Fibroblast of skin of scalp (primary cell): ENCODE data around the gene ITSN2.
"Not testable (repeated sequence)": the region's sequence is repeated elsewhere in the genome, so short reads cannot be mapped to it uniquely, and the experiment has no call there.

Experiments used
- DNase-seq: peaks from one replicate; pipeline ENCODE4 v3.0.0-alpha.2; 2013

ITSN2 gene

DNA sequence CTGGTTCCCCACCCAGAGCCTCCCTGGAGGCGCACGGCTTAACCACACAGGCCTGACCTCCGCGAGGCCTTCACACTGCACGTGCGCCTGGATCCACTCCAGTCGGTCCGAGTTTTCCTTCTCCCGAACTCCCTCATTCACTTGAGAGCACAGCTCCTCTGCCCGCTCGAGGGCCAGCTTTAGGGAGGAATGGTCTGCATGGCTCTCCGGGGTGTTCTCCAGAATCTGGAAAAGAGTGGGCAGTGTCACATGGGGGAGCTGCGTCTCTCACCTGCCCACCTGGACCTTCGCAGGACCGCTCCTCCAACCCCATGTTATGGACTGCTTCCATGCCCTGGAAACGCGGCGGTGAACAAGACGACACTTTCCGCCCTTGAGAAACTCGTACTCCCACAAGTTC is 149.6 kb downstream of the ITSN2 start:
- no peak for DNase-seq

DNA sequence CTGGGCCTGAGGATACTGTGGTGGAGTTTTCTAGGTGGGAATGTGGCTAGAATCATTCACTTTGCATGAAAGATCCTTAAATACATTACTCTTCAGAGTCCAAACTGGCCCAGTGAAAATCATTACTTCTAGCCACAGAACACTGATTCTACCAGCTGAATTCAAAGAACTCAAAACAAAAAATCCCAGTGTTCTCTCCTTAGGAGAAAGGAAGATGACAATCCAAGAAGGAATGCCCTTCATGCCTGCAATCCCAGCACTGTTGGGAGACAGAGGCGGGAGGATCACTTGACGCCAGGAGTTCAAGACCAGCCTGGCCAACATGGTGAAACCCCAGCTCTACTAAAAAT is 150.3 kb downstream of the ITSN2 start:
- no peak for DNase-seq

DNA sequence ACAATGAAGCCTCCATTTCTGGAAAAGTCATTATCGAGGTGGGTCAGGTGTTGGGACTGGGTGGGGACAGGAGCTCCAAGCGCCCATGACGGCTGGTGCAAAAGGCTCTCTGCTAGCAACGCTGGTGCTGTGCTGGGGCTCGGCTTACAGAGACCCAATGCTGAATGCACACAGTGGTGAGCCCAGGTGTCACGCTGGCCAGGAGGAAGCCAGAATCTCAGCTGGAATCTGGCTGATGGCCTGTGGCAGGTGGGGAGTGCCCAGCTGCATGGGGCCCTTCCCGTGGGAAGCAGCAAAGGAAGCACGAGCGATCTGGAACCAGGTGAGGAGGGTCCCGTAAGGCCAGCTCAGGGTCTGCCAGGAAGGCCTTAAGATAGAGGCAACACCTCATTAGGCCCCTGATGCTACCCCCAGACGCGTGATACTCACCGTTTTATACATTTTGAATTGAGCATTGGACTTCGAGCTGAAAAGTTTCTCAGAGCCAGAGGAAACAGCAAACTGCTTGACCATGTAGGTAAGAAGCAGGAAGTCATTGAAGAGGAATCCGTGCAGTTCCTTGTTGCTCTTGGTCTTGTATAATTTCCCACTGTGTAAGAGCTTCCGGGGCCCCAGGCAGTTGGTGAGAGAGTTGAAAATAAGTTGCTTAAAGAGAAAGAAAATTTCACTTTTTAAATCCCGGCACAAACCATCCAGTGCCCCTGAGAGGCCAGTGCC is 150.8 kb downstream of the ITSN2 start:
- no peak for DNase-seq

DNA sequence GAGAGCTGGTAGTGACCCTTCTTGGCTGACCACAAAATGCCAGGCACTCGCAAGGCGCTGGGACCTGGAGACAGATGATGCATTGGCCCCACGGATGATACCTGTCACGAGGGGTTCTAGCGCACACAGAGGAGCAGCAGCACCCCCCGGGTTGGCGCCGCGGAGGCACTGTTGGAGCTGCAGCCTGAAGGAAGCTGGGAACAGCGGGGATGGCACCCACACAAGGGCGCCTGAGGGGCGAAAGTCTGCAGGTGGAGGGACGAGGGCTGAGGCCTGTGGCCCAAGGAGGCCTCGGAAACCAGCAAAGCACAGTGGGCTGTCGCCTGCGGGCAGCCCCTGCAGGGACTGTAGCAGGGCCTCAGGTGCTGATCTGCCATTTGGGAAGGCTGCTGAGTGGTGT is 151.8 kb downstream of the ITSN2 start:
- no peak for DNase-seq

DNA sequence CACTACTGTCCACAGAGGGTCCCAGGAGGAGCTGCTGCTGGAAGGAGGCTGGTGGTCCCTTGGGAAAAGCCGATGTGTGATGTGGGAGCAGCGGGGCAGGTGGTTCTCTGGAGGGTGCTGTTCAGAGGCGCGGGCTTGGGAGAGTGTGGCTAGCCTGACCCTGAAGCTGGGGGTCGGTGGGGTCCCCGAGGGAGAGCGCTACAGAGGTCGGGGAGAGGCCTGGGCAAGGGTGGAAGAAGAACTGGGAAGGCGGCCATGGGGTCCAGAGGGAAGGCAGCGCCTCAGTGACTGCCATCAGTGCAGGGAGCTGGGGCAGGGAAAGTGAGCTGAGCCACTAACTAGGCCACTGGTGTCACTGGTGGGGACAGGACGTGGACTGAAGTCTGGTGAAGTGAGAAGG is 153.0 kb downstream of the ITSN2 start:
- no peak for DNase-seq

DNA sequence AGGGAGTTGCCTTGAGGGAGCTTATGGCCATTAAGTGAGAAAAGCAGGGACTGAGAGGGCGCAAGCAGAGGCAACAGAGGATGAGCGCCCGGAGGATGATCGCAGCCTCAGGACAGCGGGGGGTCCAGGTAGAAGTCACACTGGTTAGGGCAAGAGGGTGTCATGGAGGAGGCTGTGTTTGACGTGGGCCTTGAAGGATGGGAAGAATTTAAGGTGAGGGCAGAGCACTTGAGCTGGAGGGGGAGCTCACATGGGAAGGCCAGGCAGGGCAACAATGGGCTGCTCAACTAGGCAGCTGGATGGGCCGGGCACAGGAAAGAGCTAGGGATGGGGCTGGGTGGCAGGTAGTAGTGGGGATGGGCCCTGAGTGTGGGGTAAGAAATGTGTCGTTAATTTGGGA is 153.6 kb downstream of the ITSN2 start:
- DNase-seq = no peak

DNA sequence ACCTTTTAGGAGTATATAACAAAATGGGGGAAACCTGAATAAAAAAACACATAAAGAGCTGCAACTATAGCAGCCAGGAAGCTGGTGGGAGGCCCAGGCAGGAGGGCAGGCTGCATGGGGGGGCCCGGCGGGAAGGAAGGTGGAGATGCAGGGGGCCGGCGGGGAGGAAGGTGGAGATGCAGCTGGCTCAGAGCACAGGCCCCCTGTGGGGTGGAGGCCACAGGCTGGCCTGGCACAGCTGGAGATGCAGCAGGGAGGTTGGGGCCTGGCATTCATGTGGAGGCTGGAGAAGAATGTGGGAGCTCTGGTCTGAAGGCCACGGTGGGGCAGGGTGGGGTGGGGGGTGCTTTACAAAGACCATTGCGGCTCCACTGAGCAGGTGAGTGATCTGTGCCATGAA is 154.1 kb downstream of the ITSN2 start:
- DNase-seq = no peak

DNA sequence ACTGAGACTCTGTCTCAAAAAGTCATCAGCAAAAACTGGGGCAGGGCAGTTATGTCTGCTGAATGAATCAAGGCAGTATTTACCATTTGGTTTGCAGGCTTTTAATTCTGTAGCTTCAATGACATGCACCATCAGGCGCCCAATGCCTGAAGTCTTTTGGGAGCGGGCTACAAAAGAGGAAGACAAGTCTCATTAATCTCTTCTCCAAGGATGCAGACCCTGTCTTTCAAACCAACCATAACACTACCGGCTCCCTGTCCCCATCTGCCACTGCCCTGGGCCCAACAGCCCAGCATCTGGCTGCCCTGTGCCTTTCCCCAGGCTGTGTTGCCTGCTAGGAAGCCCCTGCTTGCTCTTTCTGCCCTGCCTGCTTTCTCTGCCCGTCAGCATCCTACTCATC is 155.2 kb downstream of the ITSN2 start:
- DNase-seq = no peak

DNA sequence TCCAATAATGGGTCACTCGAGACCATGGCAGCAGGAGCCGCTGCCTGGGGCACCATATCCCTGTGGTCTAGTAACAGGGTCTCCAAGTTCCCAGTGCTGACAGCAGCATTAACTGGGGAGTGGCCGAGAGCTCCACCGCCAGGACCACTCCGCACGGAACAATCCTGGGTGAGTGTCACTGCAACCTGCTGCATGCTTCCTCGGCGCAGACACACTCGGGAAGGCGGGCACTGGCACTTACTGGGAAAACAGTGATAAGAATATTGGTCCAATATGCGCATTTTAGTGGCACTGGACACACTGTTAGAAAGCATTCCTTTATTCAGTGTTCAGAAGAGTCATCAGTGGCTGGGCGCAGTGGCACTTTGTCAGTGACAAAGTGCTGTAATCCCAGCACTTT is 155.8 kb downstream of the ITSN2 start:
- DNase-seq = no peak

DNA sequence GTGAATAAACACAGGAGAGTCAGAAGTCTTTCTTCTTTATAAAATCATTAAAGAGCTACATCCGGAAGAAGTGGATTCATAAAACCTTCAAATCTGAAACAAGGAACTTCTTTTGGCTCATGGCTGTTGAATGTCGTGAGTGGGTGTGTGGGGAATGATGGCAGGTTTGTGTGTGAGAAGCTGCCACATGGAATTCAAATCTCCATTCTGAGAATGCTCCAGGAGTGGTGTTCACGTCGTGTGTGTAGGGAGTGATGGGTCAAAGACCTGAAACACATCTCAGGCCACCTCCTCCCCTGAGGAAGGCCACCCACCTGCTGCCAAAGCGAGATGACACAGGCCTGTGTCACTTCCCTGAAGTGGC is 156.6 kb downstream of the ITSN2 start:
- DNase-seq = no peak

DNA sequence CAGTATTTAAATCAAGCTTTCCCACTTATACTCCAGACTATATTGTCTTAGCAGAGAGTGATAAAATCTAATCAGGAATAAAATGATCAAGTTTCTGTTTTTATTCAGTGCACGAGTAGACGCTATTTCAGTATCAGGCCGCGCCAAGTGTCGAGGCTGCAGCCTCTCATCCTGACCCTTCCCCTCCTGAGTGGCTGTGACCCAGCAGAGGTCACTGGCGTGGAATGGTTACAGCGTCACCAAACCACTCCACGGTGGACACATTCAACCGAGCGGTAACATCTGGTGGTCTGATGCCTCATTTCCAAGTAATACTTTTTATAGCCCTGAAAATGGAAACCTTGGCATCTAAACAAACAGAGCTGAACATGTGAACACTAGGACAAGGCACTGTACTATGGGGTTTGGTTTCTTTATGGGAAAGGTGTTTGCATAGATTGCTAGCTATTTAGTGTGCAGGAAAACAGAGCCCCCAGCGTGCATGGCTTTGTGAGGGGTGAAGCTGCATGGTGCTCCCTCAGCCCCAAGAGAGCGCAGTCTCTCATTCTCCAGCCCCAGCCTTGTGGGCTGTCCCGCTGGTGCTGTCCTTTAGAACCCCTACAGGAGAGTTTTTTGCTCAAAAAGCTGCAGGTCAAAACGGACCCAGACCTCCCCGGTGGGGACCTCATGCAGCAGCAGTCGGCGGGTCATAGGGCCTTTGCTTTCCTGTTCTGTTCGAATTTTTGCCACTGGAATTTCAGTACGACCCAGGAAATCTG is 157.1 kb downstream of the ITSN2 start:
- no peak for DNase-seq

DNA sequence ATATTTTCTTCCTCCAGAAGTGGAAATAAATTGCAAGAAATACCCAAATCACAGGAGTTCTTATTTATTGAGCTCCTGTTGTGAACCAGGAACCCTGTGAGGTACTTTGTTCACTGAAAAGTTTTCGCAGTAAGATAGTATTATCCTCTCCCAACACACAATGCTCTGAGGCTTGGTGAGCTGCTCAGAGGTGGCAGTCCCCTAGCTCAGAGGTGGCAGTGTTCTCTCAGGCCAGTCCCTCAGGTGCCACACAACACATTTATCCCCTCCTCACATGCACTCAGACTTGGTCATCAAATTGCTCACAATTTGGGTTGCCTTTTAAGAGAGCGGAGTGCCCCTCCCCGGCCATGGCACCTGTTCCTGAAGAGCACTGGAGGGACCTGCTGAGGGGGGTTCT is 159.5 kb downstream of the ITSN2 start:
- DNase-seq = no peak

DNA sequence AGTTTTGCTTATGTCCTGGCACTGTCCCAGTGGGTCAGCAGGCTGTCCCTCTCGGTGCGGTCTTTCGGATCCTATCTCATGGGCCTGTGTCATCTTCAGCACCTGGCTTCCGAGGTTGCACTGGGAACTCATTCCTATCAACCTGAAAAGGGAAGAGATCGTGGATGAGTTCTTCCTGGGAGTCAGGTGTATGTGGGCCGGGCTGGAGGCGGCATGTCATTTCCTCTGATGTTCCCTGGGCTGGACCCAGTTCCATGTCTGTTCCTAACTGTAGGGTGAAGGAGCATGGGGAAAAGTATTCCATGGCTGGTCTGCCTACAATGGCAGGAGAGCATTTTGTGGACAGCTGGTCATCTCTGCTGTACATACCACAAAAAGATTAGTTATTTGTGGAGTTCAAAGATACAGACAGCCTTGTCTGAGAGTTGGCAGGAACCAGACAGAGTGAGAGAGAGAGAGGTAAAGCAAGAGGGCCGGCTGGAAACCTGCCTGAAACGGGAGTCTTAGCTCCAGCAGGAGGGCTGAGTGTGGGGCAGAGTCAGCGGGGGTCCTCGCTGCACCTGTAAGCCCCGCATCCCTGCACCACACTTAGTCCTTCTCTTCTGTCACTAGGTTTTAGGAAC is 160.3 kb downstream of the ITSN2 start:
- no peak for DNase-seq

DNA sequence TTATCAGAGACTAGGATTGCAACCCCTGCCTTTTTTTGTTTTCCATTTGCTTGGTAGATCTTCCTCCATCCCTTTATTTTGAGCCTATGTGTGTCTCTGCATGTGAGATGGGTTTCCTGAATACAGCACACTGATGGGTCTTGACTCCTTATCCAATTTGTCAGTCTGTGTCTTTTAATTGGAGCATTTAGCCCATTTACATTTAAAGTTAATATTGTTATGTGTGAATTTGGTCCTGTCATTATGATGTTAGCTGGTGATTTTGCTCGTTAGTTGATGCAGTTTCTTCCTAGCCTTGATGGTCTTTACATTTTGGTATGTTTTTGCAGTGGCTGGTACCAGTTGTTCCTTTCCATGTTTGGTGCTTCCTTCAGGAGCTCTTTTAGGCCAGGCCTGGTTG is 163.1 kb downstream of the ITSN2 start:
- DNase-seq = not testable (repeated sequence)

DNA sequence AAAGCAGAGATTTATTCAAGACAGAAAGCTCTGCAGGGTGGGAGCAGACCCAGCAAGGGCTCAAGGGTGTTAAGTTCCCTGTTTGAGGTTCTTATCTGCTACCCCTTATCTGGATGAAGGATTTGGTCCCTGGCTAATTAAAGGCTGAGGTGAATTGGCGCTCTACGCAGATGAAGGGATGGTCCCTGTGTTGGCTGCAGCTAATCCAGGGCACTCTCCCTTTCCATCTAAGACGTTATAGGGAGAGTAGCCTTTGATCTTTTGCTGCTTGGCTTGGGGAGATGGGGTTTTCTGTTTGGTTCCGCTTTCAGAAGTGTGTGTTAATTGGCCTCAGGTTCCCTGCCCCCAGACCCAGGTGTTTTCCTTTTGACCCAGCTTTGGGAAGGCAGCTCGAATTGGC is 168.5 kb downstream of the ITSN2 start:
- DNase-seq = no peak

DNA sequence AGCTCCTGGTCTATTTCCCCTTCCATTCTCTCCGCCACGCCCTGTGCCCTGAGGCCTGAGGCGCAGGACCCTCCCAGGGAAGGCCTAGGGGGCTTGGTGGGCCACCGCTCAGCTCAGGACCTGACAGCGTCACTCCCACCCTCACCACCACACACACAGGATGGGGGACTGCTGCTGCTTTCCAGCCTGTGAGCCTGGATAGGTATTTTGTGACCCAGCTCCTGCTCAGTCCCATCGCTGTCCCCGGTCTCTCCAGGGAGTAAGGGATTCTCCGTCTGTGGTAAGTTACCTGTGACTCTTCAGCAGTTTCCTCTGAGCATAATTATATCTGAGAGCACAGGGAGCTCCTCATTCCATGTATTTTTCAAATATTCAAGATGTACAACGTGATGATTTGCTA is 169.2 kb downstream of the ITSN2 start:
- DNase-seq = no peak

DNA sequence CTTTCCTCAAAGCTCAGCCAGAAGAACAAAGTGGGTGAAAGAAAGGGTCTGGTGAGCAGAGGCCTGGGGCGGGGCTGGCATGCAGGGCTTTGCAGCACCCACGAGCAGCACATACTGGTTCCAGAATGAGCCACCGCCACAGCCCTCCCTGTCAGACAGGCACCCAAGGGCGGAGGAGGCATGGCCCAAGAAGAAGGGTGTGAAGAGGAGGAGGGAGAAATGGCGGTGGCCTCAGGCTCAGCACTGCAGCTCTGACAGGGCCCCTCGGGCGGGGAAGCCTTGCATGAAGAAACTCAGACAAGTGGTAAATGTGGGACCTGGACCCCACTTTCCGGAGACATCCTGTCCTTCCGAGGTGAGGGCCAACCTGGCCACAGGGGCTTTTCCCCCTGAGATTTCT is 169.8 kb downstream of the ITSN2 start:
- no peak for DNase-seq

DNA sequence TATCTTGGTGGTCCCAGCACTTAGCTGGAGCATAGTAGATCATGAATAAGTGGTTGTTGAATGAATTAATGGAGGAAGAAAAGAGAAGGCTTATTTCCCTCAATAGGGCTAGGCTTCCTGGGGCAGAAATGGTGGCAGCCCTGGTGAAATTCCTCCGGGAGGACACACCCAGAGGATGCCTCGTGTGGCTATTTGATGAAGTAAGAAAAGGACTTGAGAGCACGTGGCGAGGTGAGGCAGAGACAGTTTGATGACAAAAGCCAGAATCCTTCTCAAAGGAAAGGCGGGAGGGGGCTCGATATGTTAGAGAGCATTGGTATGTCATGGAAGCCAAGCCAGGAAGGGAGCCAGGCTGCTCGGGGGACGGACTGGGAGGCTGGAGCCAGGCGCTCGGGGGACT is 170.8 kb downstream of the ITSN2 start:
- DNase-seq = no peak

DNA sequence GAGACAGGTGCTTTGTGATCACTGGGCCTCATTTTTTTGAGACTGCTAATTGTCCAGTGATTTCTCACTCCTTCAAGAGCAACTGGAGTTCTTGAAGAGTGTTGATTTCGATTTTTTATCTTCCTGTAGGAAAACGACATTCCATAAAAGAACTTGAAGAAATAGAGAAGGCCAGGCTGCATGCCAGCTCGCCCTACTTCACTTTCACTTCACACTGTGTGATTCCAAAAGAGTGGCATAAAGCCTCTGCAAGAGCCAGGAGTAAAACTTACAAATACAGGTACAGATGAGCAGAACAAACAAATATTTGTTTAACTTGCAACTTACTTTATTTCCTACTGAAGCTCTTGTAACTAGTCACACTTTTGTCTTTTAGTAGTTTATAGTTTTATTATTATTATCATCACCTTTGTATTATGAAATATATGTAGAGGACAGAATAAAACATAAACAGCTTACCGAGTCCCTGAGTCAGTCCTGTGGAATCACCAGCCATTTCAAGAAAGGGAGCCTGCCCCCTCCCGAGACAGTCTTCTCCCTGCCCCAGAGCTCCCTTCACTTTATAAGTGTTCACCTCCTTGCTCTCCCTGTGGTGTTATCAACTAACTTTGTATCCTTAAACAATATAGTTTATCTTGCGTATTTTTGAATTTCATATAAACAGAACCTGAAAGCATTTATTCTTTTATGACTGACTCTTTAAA is 176.8 kb downstream of the ITSN2 start:
- no peak for DNase-seq

DNA sequence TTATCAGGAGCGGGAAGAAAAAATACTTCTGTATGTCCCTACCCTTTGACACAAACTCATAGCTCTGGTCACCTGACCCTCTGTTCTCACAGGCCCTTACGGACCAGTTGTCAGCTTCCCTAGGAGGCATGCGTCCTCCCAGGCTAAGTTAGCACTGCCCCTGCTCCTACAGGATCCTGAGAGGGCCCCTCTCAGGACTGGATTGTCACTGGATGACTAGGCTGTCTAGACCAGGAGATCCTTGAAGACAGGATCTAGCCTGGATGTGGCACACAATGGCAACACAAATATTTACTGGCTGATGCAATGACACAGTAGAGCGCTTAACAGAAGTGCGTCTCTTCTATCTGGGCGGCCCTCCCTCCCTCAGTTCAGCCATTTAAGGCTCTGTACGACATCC is 177.8 kb downstream of the ITSN2 start:
- no peak for DNase-seq

DNA sequence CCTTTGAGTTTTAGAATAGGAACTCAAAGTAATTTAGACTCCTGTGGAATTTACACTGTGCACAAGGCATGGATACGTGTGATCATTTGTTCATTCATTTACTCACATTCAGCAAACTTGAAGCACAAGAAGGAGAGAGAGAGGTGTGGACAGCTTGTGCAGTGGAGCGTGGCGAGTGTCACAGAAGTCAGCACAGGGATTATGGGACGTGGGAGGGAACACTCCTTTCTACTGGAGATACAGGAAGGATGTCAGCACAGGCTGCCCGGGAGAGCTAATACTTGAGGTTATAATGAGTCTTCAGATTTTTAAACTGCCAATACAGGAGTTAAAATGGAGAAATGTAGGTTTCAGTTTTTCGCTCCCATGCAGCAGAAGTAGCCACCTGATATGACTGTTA is 178.5 kb downstream of the ITSN2 start:
- DNase-seq = no peak

DNA sequence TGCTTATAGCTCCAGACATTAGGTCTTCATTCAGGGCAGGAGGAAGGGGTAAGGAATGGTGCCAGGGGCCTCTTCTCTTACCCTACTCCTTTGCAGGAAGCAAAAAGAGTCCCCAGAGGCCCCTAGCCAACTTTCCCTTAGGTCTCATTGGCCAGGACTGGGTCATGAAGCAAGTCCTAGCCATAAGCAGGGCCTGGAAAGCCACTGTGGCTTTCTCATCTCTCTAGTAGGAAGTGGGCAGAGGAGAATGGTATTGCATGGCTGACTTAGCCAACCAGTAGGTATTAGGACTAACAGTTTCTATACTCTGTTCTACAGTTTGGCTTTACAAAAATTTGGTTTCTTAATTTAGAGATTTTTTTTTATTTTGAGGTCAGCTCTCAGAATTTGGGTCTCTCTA is 180.7 kb downstream of the ITSN2 start:
- no peak for DNase-seq

DNA sequence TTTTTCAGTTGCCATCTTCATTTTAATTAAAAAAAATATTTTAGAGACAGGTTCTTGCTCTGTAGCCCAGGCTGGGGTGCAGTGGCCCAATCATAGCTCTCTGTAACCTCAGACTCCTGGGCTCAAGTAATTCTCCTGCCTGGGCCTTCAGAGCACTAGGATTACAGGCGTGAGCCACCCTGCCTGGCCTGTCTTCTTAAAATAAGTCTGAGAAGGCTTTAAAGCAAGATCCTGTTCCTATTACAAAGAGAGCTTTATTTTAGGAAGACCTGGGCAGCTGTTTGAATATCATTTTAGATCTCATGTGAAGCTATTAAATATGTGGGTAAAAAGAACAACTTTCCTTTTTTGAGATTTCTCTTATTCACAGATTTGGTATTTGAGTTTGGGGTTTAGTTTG is 184.0 kb downstream of the ITSN2 start:
- DNase-seq = no peak
